ENCODE data around the gene AFDN.

Gene AFDN

DNA sequence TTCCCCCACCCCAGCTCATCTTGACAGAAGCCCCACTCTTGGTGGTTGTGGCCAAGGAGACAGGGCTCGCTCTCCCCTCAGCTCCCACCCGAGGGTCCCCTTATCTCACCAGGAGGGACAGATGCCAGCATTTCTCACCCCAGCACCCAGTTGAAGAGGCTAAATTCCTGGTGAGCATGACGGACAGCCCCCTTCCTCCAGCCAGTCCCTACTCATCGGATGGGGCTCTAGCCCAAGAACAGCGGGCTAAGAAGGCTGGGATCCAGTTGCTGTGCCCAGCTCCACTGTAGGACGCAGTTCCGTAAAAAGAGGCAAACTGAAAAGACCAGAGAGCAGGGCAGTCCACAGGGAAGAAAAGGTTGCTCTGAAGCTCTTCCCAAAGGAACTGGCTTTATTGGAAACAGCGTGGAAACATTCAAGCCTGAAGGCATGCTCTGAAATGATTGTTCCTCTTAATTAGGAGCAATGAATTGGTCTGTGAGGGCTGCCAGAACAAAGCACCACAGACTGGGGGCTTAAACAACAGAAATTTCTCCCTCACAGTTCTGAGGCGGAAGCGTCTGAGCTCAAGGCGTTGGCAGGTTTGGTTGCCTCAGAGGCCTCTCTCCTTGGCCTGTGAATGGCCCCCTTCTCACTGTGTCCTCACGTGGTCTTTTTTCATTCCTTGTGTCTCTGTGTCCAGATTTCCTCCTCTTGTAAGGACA lies 152.9 kb downstream of the AFDN start:
- H3K4me3 ChIP-seq (ENCODE audit: low read depth, low read length), result no peak overlapping the region
- DNase-seq (ENCODE audit: low read depth), result no peak
- TF ChIP-seq, protein P1, sequence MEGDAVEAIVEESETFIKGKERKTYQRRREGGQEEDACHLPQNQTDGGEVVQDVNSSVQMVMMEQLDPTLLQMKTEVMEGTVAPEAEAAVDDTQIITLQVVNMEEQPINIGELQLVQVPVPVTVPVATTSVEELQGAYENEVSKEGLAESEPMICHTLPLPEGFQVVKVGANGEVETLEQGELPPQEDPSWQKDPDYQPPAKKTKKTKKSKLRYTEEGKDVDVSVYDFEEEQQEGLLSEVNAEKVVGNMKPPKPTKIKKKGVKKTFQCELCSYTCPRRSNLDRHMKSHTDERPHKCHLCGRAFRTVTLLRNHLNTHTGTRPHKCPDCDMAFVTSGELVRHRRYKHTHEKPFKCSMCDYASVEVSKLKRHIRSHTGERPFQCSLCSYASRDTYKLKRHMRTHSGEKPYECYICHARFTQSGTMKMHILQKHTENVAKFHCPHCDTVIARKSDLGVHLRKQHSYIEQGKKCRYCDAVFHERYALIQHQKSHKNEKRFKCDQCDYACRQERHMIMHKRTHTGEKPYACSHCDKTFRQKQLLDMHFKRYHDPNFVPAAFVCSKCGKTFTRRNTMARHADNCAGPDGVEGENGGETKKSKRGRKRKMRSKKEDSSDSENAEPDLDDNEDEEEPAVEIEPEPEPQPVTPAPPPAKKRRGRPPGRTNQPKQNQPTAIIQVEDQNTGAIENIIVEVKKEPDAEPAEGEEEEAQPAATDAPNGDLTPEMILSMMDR (IDR thresholded peaks at IDR 0.05; ENCODE audit: control insufficient read depth, extremely low read depth, insufficient read depth), result no peak

DNA sequence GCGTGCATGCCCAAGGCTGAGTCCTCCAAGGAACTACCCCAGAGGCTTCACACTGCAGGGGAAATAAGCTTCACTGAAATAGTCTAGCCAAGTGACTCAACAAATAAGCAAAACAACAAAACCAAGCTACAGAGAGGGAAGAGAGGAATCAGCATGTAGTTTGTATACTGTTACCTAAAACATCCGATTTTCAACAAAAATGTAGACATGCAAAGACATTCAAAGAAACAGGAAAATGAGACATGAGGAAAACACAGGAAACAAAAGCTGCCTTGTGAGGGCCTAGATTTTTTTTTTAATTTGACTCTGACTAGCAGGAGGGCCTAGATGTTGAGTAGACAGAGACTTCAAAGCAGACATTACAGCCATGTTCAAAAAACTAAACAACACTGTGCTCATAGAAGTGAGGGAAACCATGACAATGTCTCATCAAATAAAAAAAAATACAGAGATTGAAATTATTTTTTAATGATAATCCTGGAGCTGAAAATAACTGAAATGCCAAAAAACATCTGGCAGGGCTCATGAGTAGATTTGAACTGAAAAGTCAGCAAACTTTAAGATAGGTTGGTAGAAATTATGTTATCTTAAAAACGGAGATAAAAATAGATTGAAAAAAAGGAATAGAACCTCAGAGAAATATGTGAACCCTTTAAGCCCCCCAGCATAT lies 154.3 kb downstream of the AFDN start:
- H3K4me3 ChIP-seq (ENCODE audit: low read depth, low read length), result no peak overlapping the region
- no peak for DNase-seq (ENCODE audit: low read depth)
- TF ChIP-seq, protein P1 (IDR thresholded peaks at IDR 0.05; ENCODE audit: control insufficient read depth, extremely low read depth, insufficient read depth), result no peak

DNA sequence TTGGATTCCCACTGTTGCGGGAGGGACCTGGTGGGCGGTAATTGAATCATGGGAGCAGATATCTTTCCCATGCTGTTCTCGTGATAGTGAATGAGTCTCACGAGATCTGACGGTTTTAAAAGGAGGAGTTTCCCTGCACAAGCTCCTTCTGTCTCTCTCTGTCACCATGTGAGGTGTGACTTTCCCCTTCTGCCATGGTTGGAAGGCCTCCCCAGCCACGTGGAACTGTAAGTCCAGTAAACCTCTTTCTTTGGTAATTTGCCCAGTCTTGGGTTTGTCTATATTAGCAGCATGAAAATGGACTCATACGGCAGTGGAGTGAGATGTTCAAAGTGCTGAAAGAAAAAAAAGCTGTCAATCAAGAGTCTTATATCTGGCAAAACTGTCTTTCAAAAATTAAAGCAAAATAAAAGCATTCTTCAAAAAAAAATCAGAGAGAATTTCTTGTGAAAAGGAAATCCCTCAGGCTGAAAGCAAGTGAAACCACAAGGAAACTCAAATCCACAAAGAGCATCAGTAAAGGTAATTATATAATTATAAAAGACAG lies 155.3 kb downstream of the AFDN start:
- no peak overlapping the region for H3K4me3 ChIP-seq (ENCODE audit: low read depth, low read length)
- no peak for DNase-seq (ENCODE audit: low read depth)
- TF ChIP-seq, protein P1 (IDR thresholded peaks at IDR 0.05; ENCODE audit: control insufficient read depth, extremely low read depth, insufficient read depth), result no peak

DNA sequence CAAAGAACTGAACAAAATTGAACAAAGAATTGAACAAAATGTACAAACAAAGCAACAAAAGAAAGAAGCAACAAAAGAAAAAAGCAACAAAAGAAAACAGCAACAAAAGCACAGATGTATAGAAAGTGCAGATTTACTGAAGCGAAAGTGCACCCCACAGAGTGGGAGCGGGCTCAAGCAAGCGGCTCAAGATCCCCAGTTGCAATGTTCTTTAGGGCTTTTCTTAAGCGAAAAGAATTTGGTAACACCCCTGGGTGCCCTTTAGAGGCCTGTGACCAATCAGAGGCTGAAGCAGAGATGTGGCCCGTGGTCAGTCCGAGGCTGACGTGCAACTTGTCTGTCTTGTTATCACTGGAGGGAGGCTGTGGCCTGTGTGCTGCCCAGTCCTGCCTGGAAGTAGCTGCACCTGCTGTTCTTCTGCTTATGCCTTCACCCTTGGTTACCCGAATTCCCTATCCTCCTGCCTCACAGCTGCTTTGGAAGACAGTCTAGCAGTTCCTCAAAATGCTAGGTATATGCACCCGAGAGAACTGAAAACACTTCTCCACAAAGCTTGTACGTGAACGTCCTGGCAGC lies 157.5 kb downstream of the AFDN start:
- no peak for DNase-seq (ENCODE audit: low read depth)
- H3K4me3 ChIP-seq (ENCODE audit: low read depth, low read length), result no peak overlapping the region
- TF ChIP-seq, protein P1 (IDR thresholded peaks at IDR 0.05; ENCODE audit: control insufficient read depth, extremely low read depth, insufficient read depth), result no peak

DNA sequence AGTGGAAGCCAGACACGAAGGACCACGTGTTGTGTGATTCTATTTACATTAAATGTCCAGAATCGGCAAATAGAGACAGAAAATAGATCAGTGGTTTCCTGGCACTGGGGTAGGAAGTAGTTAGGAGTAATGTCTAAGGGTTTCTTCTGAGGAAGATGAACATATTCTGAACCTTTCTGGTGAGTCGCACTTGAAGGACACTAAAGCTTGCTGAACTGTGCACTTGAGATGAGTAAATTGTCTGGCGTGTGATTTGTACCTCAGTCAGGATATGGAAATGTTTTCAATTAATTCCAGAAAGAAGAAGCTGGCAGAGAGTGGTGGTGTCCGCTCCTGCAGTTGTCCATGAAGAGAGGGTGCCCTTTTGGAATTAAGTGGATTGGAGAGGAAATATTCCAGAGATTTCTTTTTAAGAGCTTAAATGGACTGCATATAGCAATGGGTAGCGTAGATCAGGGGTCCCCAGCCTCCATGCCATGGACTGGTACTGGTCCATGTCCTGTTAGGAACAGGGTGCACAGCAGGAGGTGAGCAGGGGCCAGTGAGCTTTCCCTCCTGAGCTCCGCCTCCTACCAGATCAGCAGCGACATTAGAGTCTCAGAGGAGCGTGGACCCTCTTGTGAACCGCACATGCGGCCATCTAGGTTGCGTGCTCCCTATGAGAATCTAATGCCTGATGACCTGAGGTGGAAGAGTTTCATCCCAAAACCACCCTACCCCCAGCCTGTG lies 158.3 kb downstream of the AFDN start:
- no peak for DNase-seq (ENCODE audit: low read depth)
- TF ChIP-seq, protein P1 (IDR thresholded peaks at IDR 0.05; ENCODE audit: control insufficient read depth, extremely low read depth, insufficient read depth), result no peak
- H3K4me3 ChIP-seq (ENCODE audit: low read depth, low read length), result no peak overlapping the region

DNA sequence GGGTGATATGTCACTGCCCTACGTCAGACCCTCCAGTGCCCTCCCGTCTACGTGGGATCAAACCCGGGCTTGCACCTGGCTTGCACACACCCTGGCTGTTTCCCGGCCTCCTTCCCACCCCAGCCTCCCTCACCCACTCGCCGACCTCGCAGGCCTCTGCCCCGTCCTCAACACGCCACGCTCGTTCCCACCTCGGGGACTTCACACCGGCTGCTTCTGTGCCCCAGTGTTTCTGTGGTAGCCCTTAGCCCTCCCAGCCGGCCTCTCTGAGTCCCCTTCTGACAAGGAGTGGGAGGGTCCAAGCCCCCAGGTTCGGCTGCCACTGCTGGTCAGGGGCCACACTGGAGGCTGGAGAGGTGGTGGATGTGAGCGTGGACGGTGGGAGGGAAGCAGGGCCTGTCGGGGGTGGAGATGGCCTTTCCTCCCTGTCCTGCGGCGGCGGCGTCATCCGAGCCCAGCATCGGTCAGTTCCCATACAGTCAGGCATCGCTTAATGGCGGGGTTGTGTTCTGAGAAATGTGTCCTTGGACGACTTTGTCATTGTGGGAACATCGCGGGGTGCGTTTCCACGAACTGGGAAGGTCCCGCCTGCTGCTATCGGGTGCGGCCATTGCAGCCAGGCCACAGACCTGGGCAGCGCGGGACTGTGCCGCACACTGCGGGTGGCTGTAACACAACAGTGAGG lies 159.3 kb downstream of the AFDN start:
- TF ChIP-seq, protein P1 (IDR thresholded peaks at IDR 0.05; ENCODE audit: control insufficient read depth, extremely low read depth, insufficient read depth), result no peak
- no peak overlapping the region for H3K4me3 ChIP-seq (ENCODE audit: low read depth, low read length)
- no peak for DNase-seq (ENCODE audit: low read depth)
